CD4-positive, alpha-beta T cell treated with Interleukin-15 for 1 hour (primary cell): ENCODE results near the gene C6orf89.

Experiments used
- DNase-seq: peaks from one replicate; pipeline ENCODE4 v3.0.0-alpha.2; 2020

Gene C6orf89

GRCh38 chr6:36852481-36853147, 33.1 kb upstream of the C6orf89 start:
- DNase-seq, result no peak

GRCh38 chr6:36853325-36853724, 32.4 kb upstream of the C6orf89 start:
- DNase-seq, result peak; percentile 51

GRCh38 chr6:36855750-36856149, 30.0 kb upstream of the C6orf89 start:
- no peak for DNase-seq

GRCh38 chr6:36856277-36856676, 29.5 kb upstream of the C6orf89 start:
- DNase-seq, result no peak

GRCh38 chr6:36857325-36857724, 28.4 kb upstream of the C6orf89 start:
- DNase-seq, result no peak

GRCh38 chr6:36858407-36858981, 27.3 kb upstream of the C6orf89 start:
- no peak for DNase-seq

- DNase-seq, result no peak
These were observed 25.6 kb upstream of the C6orf89 start for GRCh38 chr6:36860126-36860525.

GRCh38 chr6:36862164-36862847, 23.4 kb upstream of the C6orf89 start:
- DNase-seq, result no peak

GRCh38 chr6:36862848-36863382, 22.8 kb upstream of the C6orf89 start:
- no peak for DNase-seq

- DNase-seq, result no peak
These were observed 21.8 kb upstream of the C6orf89 start for GRCh38 chr6:36863670-36864540.

- no peak for DNase-seq
These were observed 19.9 kb upstream of the C6orf89 start for GRCh38 chr6:36865835-36866234.

- no peak for DNase-seq
These were observed 18.1 kb upstream of the C6orf89 start for GRCh38 chr6:36867471-36868224.

GRCh38 chr6:36871686-36872085, 14.1 kb upstream of the C6orf89 start:
- DNase-seq, result no peak

GRCh38 chr6:36873115-36873514, 12.6 kb upstream of the C6orf89 start:
- DNase-seq, result no peak

- no peak for DNase-seq
These were observed 11.9 kb upstream of the C6orf89 start for GRCh38 chr6:36873612-36874442.

GRCh38 chr6:36874443-36875249, 11.1 kb upstream of the C6orf89 start, which contains the start of gene PPIL1:
Gene PPIL1 (minus strand): TSS chr6:36874803. CDS start chr6:36874772, 31 bp downstream.
- peak; percentile 85 for DNase-seq

- no peak for DNase-seq
These were observed 10.5 kb upstream of the C6orf89 start for GRCh38 chr6:36875250-36875633.

GRCh38 chr6:36884610-36885009, 1.1 kb upstream of the C6orf89 start:
- no peak for DNase-seq

GRCh38 chr6:36886950-36887618, 1.3 kb downstream of the C6orf89 start:
- no peak for DNase-seq
